Activated T-cell treated with anti-CD3 and anti-CD28 coated beads for 24 hours (primary cell): ENCODE data around the gene QPCTL.
"Not testable (repeated sequence)": the region's sequence is repeated elsewhere in the genome, so short reads cannot be mapped to it uniquely, and the experiment has no call there.

Source experiments
- DNase-seq: peaks from one replicate; pipeline ENCODE4 v3.0.0-alpha.2; 2020; ENCODE audit warnings: low read depth

QPCTL gene

GRCh38 chr19:45717131-45717982, 24.9 kb downstream of the QPCTL start:
- peak; percentile 95 for DNase-seq

- DNase-seq, result no peak
Observed at GRCh38 chr19:45717983-45718650, 25.7 kb downstream of the QPCTL start.

DNA sequence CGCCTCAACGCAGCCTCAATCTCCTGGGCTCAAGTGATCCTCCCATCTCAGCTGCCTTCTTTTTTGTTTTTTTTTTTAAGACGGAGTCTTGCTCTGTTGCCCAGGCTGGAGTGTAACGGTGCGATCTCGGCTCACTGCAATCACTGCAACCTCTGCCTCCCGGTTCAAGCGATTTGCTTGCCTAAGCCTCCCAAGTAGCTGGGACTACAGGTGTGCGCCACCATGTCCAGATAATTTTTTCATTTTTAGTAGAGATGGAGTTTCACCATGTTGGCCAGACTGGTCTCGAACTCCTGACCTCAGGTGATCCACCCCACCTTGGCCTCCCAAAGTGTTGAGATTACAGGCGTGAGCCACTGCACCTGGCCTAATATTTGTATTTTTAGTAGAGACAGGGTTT, 27.6 kb downstream of the QPCTL start:
- DNase-seq, result not testable (repeated sequence)

DNA sequence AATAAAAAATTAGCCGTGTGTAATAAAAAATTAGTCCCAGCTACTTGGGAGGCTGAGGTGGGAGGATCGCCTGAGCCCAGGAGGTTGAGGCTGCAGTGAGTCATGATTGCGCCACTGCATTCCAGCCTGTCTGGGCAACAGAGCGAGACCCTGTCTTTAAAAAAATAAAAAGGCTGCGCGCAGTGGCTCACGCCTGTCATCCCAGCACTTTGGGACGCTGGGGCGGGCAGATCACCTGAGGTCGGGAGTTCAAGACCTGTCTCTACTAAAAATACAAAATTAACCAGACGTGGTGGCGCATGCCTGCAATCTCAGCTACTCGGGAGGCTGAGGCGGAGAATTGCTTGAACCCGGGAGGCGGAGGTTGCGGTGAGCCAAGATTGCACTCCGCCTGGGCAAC, 36.2 kb downstream of the QPCTL start:
- not testable (repeated sequence) for DNase-seq

- no peak for DNase-seq
Observed at GRCh38 chr19:45729800-45730290, 37.4 kb downstream of the QPCTL start.

DNA sequence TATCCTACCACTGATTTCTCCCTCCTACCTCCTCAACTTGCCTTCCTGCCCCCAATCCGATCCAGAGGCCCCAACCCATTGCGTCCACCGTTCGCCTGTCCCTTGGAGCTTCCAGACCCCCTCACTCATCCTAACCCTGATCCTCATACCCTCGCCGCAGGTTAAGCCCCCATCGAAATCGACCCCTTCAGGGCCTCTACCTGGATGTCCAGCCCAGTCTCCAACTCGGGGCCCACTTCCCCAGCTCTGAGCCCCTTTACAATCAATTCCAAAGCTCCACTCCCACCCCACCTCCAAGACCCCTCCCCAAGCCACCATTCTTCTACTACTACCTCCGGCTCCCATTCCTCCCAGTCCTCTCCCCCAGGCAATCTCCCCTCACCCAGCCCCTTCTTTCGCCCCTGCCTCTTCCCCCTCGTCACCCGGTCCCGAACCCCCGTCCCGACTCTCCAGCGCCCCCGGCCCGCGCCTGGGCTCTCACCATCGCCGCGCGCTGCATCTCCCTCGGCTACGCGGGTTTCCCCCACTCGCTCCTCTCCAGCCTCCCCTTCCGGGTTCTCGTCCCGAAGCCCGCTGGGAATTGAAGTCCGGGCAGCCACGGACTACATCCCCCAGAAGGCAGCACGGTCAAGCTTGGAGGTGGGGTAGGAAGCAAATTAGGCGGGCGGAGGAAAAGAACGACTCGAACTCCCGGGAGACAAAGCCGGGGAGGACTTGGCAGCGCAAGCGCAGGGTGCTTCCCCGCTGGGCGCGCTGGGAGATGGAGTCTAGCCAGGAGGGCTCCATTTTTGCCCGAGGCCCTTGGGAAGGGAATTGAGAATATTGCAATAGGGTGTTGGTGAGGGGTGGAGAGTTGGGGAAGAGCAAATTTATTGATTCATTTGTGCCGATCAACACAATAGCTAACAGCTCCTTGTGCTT, 38.2 kb downstream of the QPCTL start, which contains the start of gene FBXO46:
Gene FBXO46 (minus strand): TSS at position 529 of the 921 bp plus-strand sequence. CDS start 17,401 bp downstream, outside the sequence.
- peak; percentile 94 for DNase-seq

DNA sequence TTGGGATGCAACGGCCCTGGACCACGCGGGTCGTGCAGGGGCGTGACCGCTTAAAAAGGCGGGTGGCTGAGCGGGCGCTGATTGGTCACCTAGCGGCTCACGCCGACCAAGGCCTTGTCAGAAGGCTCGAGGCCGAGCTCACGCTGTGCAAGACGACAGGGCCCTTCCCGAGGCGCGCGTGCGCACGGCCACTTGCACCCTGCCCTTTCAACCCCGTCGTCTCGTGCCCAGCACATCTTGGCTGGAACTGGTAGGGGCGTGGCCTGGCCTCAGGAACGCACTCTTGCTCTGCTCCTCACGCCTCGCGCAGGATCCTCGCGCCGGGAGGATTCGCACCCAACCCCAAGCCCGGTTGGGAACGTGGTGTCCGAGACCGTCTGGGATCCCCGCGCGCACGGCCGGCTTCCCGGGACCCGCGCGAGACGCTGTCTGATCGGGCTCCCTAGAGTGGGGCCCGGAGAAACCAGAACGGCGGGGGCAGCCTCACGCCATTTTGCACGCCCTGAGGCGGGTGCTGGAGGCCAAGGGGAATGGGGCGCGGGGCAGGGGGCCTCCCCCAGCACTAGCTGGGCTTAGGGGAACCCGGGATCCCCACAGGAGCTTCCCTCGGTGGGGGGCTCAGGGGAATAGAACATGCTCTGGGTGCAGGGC, 40.8 kb downstream of the QPCTL start, which contains the start of gene MEIOSIN:
Gene MEIOSIN (plus strand): TSS at position 280 of the 651 bp plus-strand sequence. CDS start 1,938 bp downstream, outside the sequence.
- no peak for DNase-seq

- DNase-seq, result no peak
Observed at GRCh38 chr19:45739498-45740439, 47.3 kb downstream of the QPCTL start.

DNA sequence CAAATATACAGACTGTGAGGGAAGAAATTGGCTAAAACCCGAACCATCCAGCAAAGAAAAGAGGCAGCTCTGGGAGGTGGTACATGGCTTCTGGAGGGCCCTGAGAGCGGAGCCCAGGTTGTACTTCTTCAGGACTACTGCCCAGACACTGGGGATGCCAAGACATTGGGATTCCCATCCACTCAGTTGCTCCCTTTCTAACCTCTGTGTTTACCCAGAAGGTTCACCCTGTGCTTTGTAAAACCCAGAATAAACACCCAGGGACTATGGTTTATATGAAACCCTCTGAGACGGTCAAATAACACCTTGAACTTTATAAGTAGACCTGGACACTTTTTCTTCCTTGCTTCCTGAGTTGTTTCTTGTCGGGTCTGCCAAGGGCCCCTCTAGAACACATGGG, 50.5 kb downstream of the QPCTL start:
- DNase-seq, result no peak

- DNase-seq, result no peak
Observed at GRCh38 chr19:45745606-45746005, 53.1 kb downstream of the QPCTL start.

GRCh38 chr19:45746866-45747265, 54.4 kb downstream of the QPCTL start:
- DNase-seq, result no peak

GRCh38 chr19:45747513-45747912, 55.0 kb downstream of the QPCTL start:
- no peak for DNase-seq

DNA sequence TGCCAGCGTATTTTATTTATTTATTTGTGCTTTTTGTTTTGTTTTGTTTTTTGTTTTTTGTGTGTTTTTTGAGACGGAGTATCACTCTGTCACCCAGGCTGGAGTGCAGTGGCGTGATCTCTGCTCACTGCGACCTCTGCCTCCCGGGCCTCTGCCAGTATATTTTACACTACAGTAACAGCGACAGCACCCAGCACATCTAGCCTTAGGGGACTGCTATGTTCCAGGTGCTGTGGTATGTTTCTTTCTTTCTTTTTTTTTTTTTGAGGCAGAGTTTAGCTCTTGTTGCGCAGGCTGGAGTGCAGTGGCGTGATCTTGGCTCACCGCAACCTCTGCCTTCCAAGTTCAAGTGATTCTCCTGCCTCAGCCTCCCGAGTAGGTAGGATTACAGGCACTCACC, 59.0 kb downstream of the QPCTL start:
- DNase-seq, result not testable (repeated sequence)

- no peak for DNase-seq
Observed at GRCh38 chr19:45752639-45753038, 60.2 kb downstream of the QPCTL start.

GRCh38 chr19:45753548-45753947, 61.1 kb downstream of the QPCTL start:
- DNase-seq, result no peak
